T-cell (primary cell): ENCODE results near the gene UNC93A. TPM values are rescaled to one million over a fixed set of nuclear protein-coding genes. Genes with fewer than 3 reads are reported as not detected.

Experiments used
- ATAC-seq, 4 experiments: fragments of 200-7000 bp in 3 of 4; fragments of 150-1000 bp in 1 of 4; cut with Tn5 transposase; replicated peaks in 1 of 4; 1 replicate in 3 of 4; 2 replicates in 1 of 4; pipeline ENCODE4 v1.10.0; 2021; ENCODE audit warnings: moderate library complexity in 3 of 4, mild to moderate bottlenecking in 2 of 4, moderate number of reproducible peaks in 1 of 4
- CTCF ChIA-PET, 2 donors: fragments of 300-600 bp; sonication (Branson Sonifier 250); formaldehyde crosslinking; loops; one replicate each; lab custom pipeline; 2022; ENCODE audit warnings: antibody characterized with exemption in 2 of 2; lab: Charles Lee
- POLR2A ChIA-PET, 2 donors: fragments of 300-600 bp; sonication (Branson Sonifier 250); formaldehyde crosslinking; loops; one replicate each; lab custom pipeline; 2022; ENCODE audit warnings: antibody characterized with exemption in 2 of 2; lab: Charles Lee
- DNase-seq, 35 experiments: peaks; one replicate each; pipeline versions ENCODE4 v3.0.0 to v3.0.0-alpha.2; 2013 to 2023
- H3K27ac ChIP-seq: one replicate; pipeline ENCODE4 v1.5.1; 2013; ENCODE audit warnings: low read length
- H3K27me3 ChIP-seq, 2 experiments: replicated peaks in 1 of 2; 1 replicate in 1 of 2; 2 replicates in 1 of 2; pipeline versions ENCODE4 v1.6.1 to v1.7.0; 2013; ENCODE audit warnings: low read length in 1 of 2, mixed read lengths in 1 of 2; ENCODE audit not compliant: control insufficient read depth in 2 of 2, insufficient read depth in 2 of 2; ENCODE audit errors: extremely low read depth in 1 of 2
- H3K36me3 ChIP-seq, 2 donors: 1 replicate in 1 of 2; 2 replicates in 1 of 2; pipeline versions ENCODE4 v1.6.1 to v1.7.0; 2013; ENCODE audit warnings: low read length in 1 of 2; ENCODE audit not compliant: control insufficient read depth in 2 of 2, insufficient read depth in 1 of 2; ENCODE audit errors: extremely low read depth in 1 of 2
- H3K4me1 ChIP-seq, 2 experiments: 1 replicate in 1 of 2; 2 replicates in 1 of 2; pipeline versions ENCODE4 v1.6.1 to v1.7.0; 2013; ENCODE audit warnings: low read length in 2 of 2, mixed read lengths in 1 of 2; ENCODE audit not compliant: insufficient read depth in 2 of 2, control insufficient read depth in 1 of 2; ENCODE audit errors: extremely low read depth in 1 of 2
- H3K4me3 ChIP-seq, 2 donors: 1 replicate in 1 of 2; 2 replicates in 1 of 2; pipeline versions ENCODE4 v1.5.1 to v1.7.0; 2013; ENCODE audit warnings: mild to moderate bottlenecking in 2 of 2, low read length in 1 of 2, moderate library complexity in 1 of 2; ENCODE audit not compliant: control insufficient read depth in 1 of 2; ENCODE audit errors: extremely low read depth in 1 of 2
- H3K9me3 ChIP-seq: 2 replicates; pipeline ENCODE4 v1.7.0; 2013
- H3K27ac Mint-ChIP-seq, 2 donors: one replicate each; pipeline ENCODE4 v1.8.0; 2020 to 2021; ENCODE audit warnings: mild to moderate bottlenecking in 2 of 2, mixed read lengths in 2 of 2
- H3K27me3 Mint-ChIP-seq, 2 donors: one replicate each; pipeline ENCODE4 v1.8.0; 2021 to 2022; ENCODE audit warnings: mixed read lengths in 2 of 2
- H3K36me3 Mint-ChIP-seq: one replicate; pipeline ENCODE4 v1.8.0; 2021; ENCODE audit warnings: mixed read lengths
- H3K4me1 Mint-ChIP-seq, 3 donors: one replicate each; pipeline ENCODE4 v1.8.0; 2020 to 2022; ENCODE audit warnings: mixed read lengths in 3 of 3, mild to moderate bottlenecking in 1 of 3
- H3K4me3 Mint-ChIP-seq, 3 donors: one replicate each; pipeline ENCODE4 v1.8.0; 2020 to 2022; ENCODE audit warnings: mild to moderate bottlenecking in 3 of 3, mixed read lengths in 3 of 3, moderate library complexity in 3 of 3
- H3K9me3 Mint-ChIP-seq, 3 donors: one replicate each; pipeline ENCODE4 v1.8.0; 2020 to 2022; ENCODE audit warnings: mixed read lengths in 3 of 3
- WGBS: methylation state at CpG from one replicate; pipeline ENCODE4 v1.1.5; 2013; ENCODE audit warnings: missing lambda C conversion rate; ENCODE audit not compliant: insufficient coverage; 5-methylcytosine and 5-hydroxymethylcytosine counted together
- total RNA-seq, 35 experiments: library from RNA in 6 of 35; stranded (reverse) in 6 of 35; fragments of 120-200 nt in 1 of 35; gene quantifications; one replicate each; pipeline versions ENCODE4 v1.2.1 to v1.2.4 and lab custom pipeline; 2013 to 2026

The UNC93A gene
- total RNA-seq, 5 donors from 2014 or later (not counting 1 experiment from before 2014, with no cell fraction given): not detected

DNA sequence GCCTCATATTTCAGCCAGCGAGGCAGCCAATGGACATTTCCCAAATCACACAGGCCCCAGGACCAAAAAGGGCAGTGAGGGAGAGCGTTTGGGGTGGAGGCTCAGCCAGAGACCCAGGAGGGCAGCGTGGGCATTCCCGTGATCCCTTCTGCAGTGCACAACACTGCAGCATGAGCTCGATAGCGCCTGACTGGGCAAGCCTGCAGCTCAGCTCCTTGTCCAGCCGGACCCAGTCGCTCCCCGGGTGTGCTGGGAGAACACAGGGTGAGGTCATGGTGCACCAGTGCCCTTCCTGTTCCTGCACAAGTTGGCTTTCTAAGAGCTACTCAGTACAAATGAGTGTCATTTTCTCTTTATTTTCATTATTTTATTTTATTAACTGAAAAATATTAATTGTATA lies 39.6 kb downstream of the UNC93A start:
- POLR2A ChIA-PET: no interaction called here
- Histone ChIP-seq H3K36me3 (no peaks in the 10 kb centered on the region), H3K27ac (no peak overlapping the region), H3K9me3 (no peaks in the 10 kb centered on the region), H3K4me3 (no peak overlapping the region), H3K4me1 (no peaks in the 10 kb centered on the region), H3K27me3 (peaks cover 0 to 11% of the 10 kb centered on the region in 2 experiments)
- no peaks in the 10 kb centered on the region for H3K36me3 Mint-ChIP-seq
- WGBS: 90% methylated on average over 8 of the region's 9 CpGs
- CTCF ChIA-PET: no interaction called here
- no peaks in the 10 kb centered on the region for H3K9me3 Mint-ChIP-seq
- DNase-seq: no peak
- no peak overlapping the region for H3K27ac Mint-ChIP-seq
- no peak overlapping the region for H3K4me3 Mint-ChIP-seq
- H3K4me1 Mint-ChIP-seq: no peaks in the 10 kb centered on the region
- no peak for ATAC-seq
- H3K27me3 Mint-ChIP-seq: peaks cover 4 to 14% of the 10 kb centered on the region in 2 donors

DNA sequence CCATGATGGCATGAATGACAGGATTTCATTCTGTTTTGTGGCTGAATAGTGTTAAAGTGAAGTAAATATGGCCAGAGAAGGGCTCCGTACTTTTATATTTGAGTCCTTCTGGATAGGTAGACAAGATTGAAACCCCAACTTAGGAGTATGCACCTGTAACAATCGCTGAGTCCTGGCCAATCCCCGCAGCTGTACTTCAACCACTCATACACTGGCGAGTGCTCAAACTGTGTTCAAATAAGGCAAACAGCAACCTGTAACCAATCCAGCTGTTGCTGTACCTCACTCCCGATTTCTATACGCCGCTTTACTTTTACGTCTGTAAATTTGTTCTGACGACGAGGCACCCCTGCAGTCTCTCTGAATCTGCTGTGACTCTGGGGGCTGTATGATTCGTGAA lies 40.5 kb downstream of the UNC93A start:
- Histone ChIP-seq H3K4me1 (no peaks in the 10 kb centered on the region), H3K36me3 (no peaks in the 10 kb centered on the region), H3K9me3 (no peaks in the 10 kb centered on the region), H3K4me3 (no peak overlapping the region), H3K27me3 (peaks cover 0 to 14% of the 10 kb centered on the region in 2 experiments), H3K27ac (no peak overlapping the region)
- H3K36me3 Mint-ChIP-seq: no peaks in the 10 kb centered on the region
- ATAC-seq: no peak
- DNase-seq: no peak
- WGBS: 92% methylated on average over 6 of the region's 11 CpGs
- H3K27me3 Mint-ChIP-seq: peaks cover 4 to 13% of the 10 kb centered on the region in 2 donors
- H3K27ac Mint-ChIP-seq: no peak overlapping the region
- H3K4me1 Mint-ChIP-seq: no peaks in the 10 kb centered on the region
- H3K9me3 Mint-ChIP-seq: no peaks in the 10 kb centered on the region
- H3K4me3 Mint-ChIP-seq: no peak overlapping the region
- CTCF ChIA-PET: no interaction called here
- POLR2A ChIA-PET: interaction anchor here in 1 of 2 donors (0.6 kb wide), 1 partner anchor 28 kb away, joined by 3 read pairs; no protein-coding TSS in a partner anchor

DNA sequence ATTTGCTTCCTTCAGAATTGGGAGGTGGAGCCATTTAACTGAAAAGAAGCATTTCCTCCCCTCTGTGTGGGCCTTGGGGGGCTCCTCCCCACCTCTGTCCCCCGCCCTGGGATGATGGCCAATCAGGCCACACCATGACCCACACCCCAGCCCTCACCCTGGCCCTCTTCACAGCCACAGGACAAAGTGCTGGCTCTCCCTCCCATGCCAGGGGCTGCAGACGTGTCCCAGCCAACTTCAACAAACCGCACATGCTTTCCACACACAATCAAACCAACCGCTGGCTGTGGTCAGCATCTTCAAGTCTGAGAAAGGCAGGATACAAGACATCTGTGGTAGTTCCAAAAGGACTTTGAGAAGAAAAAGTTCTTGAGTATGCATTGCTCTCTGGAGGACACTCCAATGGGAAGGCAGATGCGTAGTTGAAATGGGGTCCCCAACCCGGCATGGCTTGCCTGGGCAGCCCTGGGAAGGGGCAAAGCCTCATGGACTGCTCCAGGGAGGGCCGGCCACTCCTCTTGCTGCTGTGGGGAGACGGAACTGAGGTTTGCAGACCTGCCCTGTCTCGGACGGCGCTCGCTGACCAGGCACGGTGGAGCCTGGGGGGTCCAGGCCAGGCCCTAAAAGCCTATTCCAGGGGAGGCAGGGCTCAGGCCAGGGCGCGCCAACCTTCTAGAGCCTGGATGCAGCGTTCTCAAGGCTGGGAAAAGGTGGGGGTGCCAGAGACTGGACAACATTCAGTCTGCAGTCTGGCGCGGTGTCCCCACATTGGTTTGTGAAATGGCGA lies 45.9 kb downstream of the UNC93A start:
- WGBS: 83% methylated on average over 10 of the region's 19 CpGs
- no peaks in the 10 kb centered on the region for H3K9me3 Mint-ChIP-seq
- ChIA-PET CTCF (no interaction called here), POLR2A (no interaction called here)
- peaks cover 4% of the 10 kb centered on the region for H3K36me3 Mint-ChIP-seq
- no peaks in the 10 kb centered on the region for H3K4me1 Mint-ChIP-seq
- peaks cover 0 to 16% of the 10 kb centered on the region in 2 experiments for H3K27me3 ChIP-seq
- no peak overlapping the region for H3K4me3 Mint-ChIP-seq
- peaks cover 6 to 8% of the 10 kb centered on the region in 2 donors for H3K27me3 Mint-ChIP-seq
- H3K9me3 ChIP-seq: no peaks in the 10 kb centered on the region
- H3K36me3 ChIP-seq: no peaks in the 10 kb centered on the region
- H3K27ac Mint-ChIP-seq: no peak overlapping the region
- DNase-seq (no peak), ATAC-seq (no peak)
- no peaks in the 10 kb centered on the region for H3K4me1 ChIP-seq
- H3K27ac ChIP-seq: no peak overlapping the region
- no peak overlapping the region for H3K4me3 ChIP-seq

DNA sequence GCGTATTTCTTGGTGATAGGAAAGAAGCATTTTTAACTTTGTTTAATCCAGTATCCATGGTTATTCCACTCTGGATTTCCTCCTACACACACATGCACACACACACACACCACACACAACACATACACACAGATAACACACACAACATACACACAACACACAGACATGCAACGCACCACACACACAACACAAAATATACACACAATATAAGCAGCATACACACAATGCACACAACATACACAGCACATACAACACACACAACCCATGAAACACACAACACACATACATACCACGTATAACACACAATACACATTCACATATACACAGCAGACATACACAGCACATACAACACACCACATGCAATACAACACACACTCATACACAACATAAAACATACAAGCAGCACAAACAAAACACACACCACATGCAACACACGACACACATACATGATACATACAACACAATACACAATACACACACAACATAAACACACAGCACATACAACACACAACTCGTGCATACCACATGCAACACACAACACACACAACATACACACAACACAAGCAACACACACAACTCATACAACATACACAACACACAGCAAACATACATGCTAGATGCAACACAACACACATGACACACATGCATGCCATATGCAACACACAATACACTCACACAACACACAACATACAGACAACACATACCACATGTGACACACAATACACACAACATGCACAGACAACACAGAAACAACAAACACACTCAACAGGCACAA lies 46.7 kb downstream of the UNC93A start:
- ATAC-seq: no peak
- peaks cover 0 to 18% of the 10 kb centered on the region in 2 experiments for H3K27me3 ChIP-seq
- no peak overlapping the region for H3K27ac Mint-ChIP-seq
- H3K27ac ChIP-seq: no peak overlapping the region
- CTCF ChIA-PET: no interaction called here
- no peak overlapping the region for H3K4me3 Mint-ChIP-seq
- H3K9me3 Mint-ChIP-seq: no peaks in the 10 kb centered on the region
- peaks cover 4% of the 10 kb centered on the region for H3K36me3 Mint-ChIP-seq
- no peak overlapping the region for H3K4me3 ChIP-seq
- no peaks in the 10 kb centered on the region for H3K4me1 Mint-ChIP-seq
- no peaks in the 10 kb centered on the region for H3K4me1 ChIP-seq
- WGBS: 88% methylated on average over 4 of the region's 5 CpGs
- H3K9me3 ChIP-seq: no peaks in the 10 kb centered on the region
- no peak for DNase-seq
- POLR2A ChIA-PET: no interaction called here
- no peaks in the 10 kb centered on the region for H3K36me3 ChIP-seq
- H3K27me3 Mint-ChIP-seq: peaks cover 6 to 8% of the 10 kb centered on the region in 2 donors

DNA sequence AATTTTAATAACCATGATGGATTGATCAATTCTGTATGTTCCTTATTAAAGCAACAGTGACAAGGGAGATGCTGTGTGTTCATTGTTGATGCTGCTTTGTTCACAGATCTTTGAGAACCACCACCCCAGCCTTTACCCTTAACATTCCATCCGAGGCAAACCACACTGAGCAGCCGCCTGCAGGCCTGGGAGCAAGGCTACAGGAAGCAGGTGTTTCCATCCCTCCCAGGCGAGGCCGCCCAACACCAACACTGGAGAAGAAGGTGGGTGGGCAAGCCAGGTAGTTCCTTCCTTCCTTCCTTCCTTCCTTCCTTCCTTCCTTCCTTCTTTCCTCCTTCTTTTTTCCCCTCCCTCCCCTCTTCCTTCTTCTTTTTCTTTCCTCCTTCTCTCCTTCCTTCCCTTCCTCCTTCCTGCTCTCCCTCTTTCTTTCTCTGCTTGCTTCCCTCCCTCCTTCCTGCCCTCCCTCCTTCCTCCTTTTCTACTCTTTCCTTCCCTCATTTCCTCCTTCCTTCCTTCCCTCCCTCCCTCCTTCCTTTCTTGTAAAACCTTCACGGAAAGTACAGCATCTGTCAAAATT lies 47.5 kb downstream of the UNC93A start:
- Mint-ChIP-seq H3K9me3 (no peaks in the 10 kb centered on the region), H3K27me3 (peaks cover 6 to 8% of the 10 kb centered on the region in 2 donors), H3K27ac (no peak overlapping the region), H3K4me1 (no peaks in the 10 kb centered on the region), H3K4me3 (no peak overlapping the region), H3K36me3 (peaks cover 4% of the 10 kb centered on the region)
- Histone ChIP-seq H3K27me3 (peaks cover 0 to 24% of the 10 kb centered on the region in 2 experiments), H3K27ac (no peak overlapping the region), H3K4me3 (no peak overlapping the region), H3K9me3 (no peaks in the 10 kb centered on the region), H3K4me1 (no peaks in the 10 kb centered on the region), H3K36me3 (no peaks in the 10 kb centered on the region)
- WGBS: no CpG with 5 or more reads among the region's 5 CpGs
- ATAC-seq (no peak), DNase-seq (no peak)
- CTCF ChIA-PET: no interaction called here
- POLR2A ChIA-PET: no interaction called here

DNA sequence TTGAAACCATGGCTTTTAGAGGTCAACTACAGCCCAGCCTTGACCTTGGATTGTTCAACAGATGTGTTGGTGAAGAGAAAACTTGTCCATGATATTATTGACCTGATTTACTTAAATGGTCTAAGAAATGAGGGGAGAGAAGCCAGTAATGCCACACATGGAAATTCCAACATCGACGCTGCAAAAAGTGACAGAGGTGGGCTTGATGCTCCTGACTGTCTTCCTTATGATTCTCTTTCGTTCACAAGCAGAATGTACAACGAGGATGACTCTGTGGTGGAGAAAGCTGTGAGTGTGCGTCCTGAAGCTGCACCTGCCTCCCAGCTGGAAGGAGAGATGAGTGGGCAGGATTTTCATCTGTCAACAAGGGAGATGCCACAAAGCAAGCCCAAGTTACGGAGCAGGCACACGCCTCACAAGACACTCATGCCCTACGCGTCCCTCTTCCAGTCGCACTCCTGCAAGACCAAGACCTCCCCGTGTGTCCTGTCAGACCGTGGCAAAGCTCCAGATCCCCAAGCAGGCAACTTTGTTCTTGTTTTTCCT lies 50.0 kb downstream of the UNC93A start:
- Histone ChIP-seq H3K4me1 (no peaks in the 10 kb centered on the region), H3K9me3 (no peaks in the 10 kb centered on the region), H3K27ac (no peak overlapping the region), H3K36me3 (no peaks in the 10 kb centered on the region), H3K4me3 (no peak overlapping the region), H3K27me3 (peaks cover 0 to 24% of the 10 kb centered on the region in 2 experiments)
- Mint-ChIP-seq H3K4me3 (no peak overlapping the region), H3K4me1 (no peaks in the 10 kb centered on the region), H3K36me3 (peaks cover 4% of the 10 kb centered on the region), H3K27ac (no peak overlapping the region), H3K9me3 (no peaks in the 10 kb centered on the region), H3K27me3 (peaks cover 6 to 8% of the 10 kb centered on the region in 2 donors)
- ChIA-PET POLR2A (interaction anchor here in 1 of 2 donors (0.7 kb wide), 1 partner anchor 13 kb away, joined by 3 read pairs; no protein-coding TSS in a partner anchor), CTCF (no interaction called here)
- WGBS: 72% methylated on average over 7 of the region's 12 CpGs
- no peak for DNase-seq
- no peak for ATAC-seq
